IPS-NIHi7 (cell line): ENCODE data around the gene SLC35E1.
"Not testable (repeated sequence)": the region's sequence is repeated elsewhere in the genome, so short reads cannot be mapped to it uniquely, and the experiment has no call there.

Source experiments
- DNase-seq: peaks from one replicate; pipeline ENCODE4 v3.0.0; 2012; ENCODE audit warnings: mixed read lengths; ENCODE audit errors: extremely low spot score

SLC35E1 gene

DNA sequence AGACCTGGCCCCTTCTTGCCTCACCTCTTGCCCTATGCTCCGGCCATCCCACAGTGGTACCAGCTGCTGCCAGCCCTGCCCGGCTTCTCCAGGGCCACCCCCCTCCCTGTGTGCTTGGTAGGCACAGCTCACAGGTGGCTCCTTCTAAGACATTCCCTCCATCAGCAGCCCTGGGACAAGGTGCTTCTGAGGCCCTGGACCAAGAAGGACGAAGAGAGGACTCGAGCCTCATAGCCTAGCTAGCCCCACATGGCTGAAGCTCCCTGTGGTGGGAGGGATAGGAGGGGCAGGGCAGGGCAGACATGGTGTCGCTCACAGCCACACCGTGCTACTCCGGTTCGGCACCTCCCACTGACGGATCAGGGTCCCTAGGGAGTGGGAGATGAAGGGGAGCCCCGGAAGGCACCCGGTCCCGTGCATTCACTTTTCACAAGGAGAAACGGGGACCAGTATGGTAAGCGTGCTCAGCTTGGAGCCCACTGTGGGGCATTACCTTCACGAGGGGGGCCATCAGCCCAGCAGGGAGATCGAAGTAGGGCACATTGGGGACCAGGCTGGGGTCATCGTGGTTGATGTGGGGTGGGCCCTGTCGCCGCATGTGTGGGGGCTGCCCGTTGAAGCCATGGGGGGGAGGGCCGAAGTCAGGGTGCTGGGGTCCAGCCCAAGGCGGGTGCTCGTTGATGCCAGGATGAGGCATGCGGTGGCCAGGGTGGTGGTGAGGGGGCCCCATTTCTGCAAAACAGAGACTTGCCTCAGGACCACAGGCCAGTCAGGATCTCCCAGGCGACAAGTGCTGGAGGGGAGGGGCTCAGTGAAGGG, 49.4 kb downstream of the SLC35E1 start:
- no peak for DNase-seq

DNA sequence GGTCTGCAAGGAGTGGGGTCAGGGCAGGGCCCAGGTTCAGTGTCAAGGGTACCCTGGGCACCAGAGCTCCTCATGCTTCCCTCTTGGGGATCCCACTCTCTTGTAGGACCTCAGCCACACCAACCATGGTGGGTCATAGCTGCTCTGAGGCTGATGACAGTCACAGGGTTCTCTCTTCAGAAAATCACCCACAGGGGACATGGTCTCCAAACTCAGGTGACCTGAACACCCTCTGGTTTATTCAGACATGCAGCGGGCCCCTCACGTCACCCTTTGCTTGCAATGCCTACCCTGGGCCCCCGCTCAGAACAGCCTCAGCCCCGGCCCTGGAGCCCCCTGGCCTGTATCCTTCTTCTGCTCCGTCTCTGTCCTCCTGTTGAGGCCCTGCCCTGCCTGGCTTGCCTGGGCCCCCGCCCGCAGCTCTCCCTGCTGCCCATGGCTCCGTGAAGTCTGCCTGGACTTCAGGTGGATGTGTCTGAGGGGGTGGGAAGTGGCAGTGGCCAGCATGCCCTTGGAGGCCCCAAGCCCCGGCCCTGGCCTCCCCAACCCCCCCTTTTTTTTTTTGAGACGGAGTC, 50.4 kb downstream of the SLC35E1 start:
- DNase-seq = no peak

- DNase-seq = no peak
These were observed 51.1 kb downstream of the SLC35E1 start for GRCh38 chr19:16520986-16521624.

DNA sequence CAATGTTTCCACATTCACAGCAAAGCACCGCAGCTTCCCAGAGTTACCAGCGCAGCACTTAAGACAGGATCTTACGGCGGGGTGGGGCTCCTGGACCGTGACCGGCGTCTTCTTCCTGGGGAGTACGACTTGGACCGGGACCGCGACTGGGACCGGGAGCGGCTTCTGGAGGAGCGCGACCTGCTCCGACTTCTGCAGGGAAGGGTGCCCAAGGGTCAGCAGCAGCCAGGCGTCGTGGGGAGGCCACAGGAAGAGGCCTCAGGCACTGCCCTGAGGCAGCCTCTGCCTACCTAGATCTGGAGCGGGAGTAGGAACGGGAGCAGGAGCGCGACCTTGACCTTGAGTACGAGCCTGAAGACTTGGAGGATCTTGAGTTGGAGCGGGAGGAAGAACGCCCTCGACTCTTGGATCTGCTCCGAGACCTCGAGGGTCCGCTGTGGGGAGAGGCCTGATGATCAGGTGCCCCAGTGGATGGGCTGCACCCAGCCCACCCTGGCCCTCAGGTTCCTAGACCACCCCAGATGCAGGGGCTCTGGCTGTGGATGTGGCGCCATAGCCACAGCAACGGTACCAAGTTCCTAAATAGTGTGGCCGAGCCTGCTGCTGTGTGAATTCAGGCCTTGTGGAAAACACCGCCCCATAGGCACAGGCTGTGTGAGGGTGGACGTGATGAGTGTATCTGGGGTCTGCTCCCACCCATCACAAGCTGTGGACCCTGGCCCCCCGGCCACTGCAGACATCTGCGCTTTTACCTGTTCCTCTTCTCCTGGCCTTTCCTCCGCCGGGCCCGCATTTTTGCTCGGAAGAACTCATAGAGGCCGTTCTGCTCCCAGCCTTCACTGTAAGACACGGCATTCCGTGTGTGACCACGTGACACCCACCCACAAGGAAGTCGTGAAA, 51.9 kb downstream of the SLC35E1 start:
- no peak for DNase-seq

DNA sequence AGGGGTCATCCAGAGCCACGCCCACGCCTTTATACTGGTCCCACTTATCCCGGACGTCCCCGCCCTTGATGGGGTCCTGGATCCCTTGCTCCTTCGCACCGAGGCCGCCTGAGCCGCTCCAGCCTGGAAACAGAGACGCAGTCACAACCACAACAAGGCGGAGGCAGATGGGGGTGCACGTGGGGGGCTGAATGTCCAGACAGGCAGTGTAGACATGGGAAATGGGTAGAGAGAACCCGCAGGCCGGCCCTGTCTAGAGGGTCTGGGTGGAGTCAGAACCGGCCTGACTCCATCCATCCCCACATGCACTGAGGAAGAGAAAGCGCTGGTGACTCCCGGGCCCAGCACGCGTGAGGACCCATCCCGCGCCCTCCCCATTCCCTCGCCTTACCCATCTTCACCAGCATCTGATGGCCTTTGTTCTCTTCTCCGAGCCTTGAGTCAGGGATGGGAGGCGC, 53.0 kb downstream of the SLC35E1 start:
- DNase-seq = no peak

DNA sequence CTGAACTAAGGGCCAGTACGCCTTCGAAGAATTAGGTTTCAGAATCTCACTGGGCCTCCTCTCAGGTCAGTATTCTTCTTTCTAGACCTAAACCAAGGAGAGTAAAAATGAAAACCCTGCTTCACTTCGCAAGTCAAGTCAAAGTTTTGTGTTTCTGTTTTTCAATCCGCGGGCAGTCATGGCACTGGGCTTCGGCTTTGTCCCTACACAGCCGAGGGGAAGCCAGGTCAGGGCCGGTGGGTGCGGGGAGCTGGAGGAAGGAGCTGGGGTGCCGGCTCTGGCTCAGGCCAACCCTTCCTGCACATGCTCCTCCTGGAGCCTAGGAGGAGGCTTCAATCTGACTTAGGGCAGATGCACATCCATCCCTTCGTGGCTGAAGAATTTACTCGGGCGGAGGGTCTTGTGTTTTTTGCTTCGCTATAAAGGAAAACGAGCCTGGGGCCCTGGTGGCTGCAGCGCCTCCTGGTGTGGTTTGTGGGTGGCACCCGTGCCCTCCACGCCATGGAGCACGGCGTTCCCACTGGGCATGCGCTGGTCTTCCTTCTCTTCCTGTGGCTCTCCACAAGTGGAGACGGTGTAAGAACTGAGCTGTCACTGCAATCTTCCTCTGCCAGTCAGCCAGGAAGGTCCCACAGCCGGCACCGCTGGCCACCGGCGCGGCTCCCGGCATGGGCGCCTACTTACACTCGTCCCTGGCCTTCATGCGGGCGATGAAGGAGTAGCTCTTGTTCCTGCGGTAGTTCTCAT, 53.6 kb downstream of the SLC35E1 start:
- DNase-seq = no peak

GRCh38 chr19:16518061-16518460, 54.2 kb downstream of the SLC35E1 start:
- no peak for DNase-seq

DNA sequence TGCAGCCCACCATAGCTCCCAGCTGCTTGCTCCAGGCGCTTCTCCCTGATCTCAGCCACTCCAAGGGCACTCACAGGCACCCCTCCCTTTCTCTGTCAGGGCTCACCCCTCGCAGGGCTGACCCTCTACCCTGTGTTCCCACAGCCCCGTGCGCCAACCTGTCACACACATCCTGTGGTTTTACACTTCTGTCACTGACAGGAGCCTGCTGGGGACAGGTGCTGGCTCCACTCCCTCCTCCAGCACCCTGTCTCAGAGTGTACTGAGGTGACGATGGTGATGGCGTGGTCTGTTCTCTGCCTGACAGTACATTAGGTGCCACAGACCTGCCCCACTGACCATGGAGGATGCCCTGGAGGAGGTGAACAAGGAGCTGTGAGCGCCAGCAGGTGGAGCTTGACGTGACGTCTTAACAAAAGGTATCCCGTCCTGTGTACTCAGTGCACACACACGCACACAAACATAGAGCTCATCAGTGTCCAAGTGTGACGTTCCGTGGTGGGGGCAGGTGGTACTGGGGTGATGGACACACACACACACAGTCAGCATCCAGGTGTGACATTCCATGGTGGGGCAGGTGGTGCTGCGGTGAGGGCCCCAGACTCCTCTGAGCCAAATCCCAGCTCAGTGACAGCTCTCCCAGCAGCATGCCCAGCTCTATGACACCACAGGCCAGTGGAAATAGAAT, 55.1 kb downstream of the SLC35E1 start:
- no peak for DNase-seq

DNA sequence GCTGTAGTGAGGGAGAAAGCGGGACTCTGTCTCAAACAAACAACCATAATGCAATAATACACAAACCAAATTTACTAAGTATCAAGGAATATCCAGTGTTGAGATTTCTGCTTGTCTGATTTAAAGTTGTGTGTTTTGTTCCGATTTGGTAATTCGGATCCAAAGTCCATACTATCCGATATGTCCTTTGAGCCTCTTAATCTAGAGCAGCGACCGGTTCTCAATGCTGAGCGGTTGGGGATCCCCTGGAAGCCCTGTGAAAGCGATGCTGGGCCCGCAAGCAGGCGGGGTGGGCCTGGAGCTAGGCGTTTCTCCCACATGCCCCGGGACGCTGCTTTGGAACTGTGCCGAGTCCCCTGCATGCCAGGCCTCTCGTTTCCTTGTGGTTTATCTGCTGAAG, 55.8 kb downstream of the SLC35E1 start:
- no peak for DNase-seq

DNA sequence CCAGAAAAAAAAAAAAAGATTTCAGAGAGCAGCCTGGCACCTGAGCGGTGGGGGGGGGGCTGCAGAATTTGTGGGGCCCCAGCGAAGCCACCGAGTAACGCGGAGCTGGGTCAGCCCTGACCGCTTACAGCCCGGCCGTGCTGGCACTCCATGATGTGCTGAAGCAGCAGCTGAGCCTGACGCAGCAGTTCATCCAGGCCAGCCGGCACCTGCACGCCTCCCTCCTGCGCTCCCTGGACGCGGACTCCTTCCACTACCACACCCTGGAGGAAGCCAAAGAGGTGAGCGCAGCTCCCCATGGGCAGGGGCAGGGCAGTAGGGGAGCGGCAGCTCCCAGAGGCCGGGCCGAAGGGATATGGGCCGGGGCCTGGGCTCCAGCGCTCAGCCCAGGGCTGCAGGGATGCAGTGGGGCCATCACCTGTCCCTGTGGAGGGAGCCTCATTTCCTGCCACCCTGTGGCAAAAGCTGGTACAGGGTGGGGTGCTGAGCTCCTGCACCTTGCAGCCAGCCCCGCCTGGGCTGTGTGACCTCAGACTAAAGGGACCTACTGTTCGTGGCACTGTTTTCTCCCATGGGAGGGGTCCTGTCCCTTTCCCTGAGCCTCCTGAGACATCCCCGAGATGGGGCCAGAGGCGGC, 57.7 kb downstream of the SLC35E1 start:
- DNase-seq = no peak

DNA sequence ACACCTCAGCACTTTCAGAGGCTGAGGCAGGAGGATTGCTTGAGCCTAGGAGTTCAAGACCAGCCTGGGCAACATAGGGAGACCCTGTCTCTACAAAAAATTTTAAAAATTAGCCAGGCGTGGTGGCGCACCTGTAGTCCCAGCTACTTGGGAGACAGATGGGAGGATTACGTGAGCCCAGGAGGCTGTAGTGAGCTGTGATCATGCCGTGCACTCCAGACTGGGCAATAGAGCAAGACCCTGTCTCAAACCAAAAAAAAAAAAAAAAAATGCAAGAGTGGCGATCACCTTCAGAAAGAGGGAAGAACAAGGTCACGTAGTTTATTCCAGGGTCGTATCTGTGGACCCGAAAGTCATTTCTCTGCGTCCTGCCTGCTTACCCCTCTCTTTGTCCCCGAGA, 59.6 kb downstream of the SLC35E1 start:
- DNase-seq = not testable (repeated sequence)

DNA sequence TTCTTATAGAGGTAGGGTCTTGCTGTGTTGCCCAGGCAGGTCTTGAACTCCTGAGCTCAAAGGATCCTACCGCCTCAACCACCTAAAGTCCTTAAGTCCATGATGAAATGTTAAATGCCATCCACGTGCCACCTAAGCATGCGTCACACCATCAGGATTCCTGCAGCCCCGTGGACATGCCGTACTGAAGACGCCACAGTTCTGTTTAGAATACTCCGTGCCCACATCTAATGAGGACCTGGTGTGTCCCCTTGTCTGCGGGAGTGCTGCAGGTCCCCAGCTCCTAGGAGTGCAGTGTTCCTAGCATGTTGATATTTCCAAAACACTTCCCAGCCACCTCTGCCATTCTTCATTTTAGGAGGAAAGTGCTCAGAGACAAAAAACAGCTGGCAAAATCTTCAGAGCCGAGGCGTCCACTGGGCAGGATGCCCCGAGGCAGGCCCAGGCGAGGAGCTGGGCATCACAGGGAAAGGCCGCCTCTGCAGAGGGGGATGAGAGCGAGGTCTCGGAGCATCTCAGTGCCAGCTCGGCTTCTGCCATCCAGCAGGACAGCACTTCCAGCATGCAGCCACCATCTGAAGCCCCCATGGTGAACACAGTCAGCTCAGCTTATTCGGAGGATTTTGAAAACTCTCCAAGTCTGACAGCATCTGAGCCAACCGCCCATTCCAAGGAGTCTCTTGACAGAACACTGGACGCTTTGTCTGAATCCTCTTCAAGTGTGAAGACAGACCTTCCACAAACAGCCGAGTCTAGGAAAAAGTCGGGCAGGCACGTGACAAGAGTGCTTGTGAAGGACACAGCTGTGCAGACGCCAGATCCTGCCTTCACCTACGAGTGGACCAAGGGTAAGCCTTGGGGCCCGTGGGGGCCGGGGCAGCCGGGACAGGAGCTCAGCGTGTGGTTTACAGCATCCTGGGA, 62.8 kb downstream of the SLC35E1 start:
- no peak for DNase-seq

GRCh38 chr19:16508546-16508945, 63.7 kb downstream of the SLC35E1 start:
- no peak for DNase-seq

DNA sequence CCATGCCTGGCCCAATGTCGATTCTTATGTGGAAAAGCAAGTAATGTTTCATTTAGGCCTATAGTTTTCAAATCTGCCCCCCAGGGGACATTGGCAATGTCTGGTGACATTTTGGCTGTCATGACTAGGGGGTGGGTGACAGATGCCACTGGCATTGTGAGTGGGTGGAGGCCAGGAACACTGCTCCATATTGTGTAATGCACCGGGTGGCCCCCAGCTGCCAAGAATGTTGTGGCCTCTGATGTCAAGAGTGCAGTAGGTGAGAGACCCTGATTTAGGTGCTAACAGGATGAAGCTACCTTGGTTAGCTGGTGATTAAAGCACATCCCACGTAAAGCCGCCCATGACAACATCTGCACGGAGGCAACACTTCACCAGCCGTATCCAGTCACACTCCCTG, 65.3 kb downstream of the SLC35E1 start:
- DNase-seq = no peak

- not testable (repeated sequence) for DNase-seq
These were observed 66.1 kb downstream of the SLC35E1 start for GRCh38 chr19:16506161-16506560.

DNA sequence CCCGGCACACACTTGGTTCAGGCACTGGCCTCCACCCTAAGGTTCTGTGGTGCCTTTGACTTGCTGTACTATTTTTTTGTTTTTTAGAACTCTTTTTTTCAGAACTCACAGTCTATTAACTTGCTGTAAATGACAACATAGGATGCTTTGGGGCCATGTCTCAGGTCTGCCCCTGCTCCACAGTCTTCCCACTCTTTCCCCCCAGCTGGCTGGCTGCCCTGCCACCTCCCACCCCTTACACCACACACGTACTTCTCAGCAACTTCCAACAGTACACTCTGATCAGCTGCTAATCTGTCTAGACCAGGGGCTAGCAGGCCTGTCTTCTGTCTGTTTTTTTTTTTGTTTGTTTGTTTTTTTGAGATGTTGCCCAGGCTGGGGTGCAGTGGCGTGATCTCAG, 67.9 kb downstream of the SLC35E1 start:
- no peak for DNase-seq
